GM08714 (cell line): ENCODE measurements around the gene AIFM3.
"Not testable (repeated sequence)": the region's sequence is repeated elsewhere in the genome, so short reads cannot be mapped to it uniquely, and the experiment has no call there.

Experiments used
- H3K4me3 ChIP-seq: fragments of 200-500 bp; sonication (Bioruptor generic); 2 replicates; pipeline ENCODE4 v1.5.1; 2014; ENCODE audit warnings: mild to moderate bottlenecking, low read length, inconsistent platforms
- ZNF274 ChIP-seq: IDR thresholded peaks from 2 replicates; pipeline ENCODE4 v1.6.1; 2012; ENCODE audit warnings: mild to moderate bottlenecking, low read depth, low read length

Gene AIFM3, protein sequence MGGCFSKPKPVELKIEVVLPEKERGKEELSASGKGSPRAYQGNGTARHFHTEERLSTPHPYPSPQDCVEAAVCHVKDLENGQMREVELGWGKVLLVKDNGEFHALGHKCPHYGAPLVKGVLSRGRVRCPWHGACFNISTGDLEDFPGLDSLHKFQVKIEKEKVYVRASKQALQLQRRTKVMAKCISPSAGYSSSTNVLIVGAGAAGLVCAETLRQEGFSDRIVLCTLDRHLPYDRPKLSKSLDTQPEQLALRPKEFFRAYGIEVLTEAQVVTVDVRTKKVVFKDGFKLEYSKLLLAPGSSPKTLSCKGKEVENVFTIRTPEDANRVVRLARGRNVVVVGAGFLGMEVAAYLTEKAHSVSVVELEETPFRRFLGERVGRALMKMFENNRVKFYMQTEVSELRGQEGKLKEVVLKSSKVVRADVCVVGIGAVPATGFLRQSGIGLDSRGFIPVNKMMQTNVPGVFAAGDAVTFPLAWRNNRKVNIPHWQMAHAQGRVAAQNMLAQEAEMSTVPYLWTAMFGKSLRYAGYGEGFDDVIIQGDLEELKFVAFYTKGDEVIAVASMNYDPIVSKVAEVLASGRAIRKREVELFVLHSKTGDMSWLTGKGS

GRCh38 chr22:20966883-20967696, at the start of gene AIFM3:
Gene AIFM3, plus strand, starts transcription at chr22:20967255. Its CDS starts 690 bp downstream, at chr22:20967945.
- no peak for TF ChIP-seq ZNF274
- H3K4me3 ChIP-seq = no peak within 1 kb of the TSS

DNA sequence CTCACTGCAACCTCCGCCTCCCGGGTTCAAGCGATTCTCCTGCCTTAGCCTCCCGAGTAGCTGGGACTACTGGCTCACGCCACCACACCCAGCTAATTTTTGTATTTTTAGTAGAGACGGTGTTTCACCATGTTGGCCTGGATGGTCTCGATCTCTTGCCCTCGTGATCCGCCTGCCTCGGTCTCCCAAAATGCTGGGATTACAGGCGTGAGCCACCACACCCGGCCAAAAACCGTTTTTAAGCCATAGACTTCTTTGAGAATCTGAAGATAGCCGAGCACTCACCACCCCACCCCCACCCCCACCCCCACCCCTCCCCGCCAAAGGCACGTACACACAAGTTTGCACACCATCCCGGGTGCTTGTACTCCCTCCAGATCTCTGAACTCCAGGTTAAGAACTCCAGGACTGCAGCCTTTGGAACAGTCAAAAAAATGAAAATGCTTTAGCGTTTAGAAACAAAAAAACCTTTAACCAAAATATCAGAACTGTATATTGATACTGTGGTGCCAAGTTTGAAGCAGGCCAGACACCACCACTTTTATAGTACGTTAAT, 48.3 kb upstream of the AIFM3 start:
- H3K4me3 ChIP-seq = peak overlapping the region; percentile 82
- no peak for TF ChIP-seq ZNF274

GRCh38 chr22:20919718-20920117, 47.3 kb upstream of the AIFM3 start:
- TF ChIP-seq ZNF274 = no peak
- peak overlapping the region; percentile 82 for H3K4me3 ChIP-seq

GRCh38 chr22:20920881-20921203, 46.2 kb upstream of the AIFM3 start:
- H3K4me3 ChIP-seq = peak overlapping the region; percentile 82
- TF ChIP-seq ZNF274 = no peak

DNA sequence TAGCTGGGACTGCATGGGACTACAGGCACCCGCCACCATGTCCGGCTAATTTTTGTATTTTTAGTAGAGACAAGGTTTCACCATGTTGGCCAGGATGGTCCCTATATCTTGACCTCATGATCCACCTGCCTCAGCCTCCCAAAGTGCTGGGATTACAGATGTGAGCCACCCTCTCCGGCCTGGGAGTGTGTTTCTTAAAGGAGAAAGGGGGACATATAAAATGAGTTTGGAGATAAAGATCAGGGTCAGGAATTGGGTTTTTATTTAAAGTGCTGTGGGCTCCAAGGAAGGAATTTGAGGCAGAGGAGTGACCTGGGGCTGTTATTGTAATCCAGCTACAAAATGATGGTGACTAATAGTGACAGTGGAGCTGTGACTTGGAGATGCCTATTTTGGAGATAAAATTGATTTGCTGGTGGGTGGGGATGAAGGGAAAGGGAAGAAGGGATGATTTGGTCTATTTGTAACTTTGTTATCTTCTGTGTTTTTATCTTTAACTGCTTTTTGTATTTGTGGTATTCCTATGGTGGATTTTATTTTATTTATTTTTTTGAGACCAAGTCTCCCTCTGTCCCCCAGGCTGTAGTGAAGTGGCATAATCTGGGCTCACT, 44.8 kb upstream of the AIFM3 start:
- no peak overlapping the region for H3K4me3 ChIP-seq
- no peak for TF ChIP-seq ZNF274

- TF ChIP-seq ZNF274 = no peak
Observed at GRCh38 chr22:20926243-20926642, 40.8 kb upstream of the AIFM3 start.

DNA sequence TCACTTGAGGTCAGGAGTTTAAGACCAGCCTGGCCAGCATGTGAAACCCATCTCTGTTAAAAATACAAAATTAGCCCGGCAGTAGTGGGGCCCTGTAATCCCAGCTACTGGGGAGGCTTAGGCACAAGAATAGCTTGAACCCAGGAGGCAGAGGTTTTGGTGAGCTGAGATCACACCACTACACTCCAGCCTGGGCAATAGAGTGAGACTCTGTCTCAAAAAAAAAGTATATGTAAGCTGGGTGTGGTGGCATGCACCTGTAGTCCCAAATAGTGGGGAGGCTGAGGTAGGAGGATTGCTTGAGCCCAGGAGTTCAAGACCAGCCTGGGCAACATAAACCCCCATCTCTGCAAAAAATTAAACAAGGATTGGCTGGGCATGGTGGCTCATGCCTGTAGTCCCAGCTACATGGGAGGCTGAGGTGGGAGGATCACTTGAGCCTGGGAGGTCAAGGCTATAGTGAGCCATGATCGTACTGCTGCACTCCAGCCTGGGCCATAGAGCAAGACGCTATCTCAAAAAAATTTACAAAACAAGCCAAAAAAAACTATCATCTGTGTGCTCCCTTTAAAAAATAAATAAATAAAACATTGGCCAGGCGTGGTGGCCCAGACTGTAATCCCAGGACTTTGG, 39.0 kb upstream of the AIFM3 start:
- H3K4me3 ChIP-seq = no peak overlapping the region
- TF ChIP-seq ZNF274 = no peak

More at GRCh38 chr22:20926243-20926642, 40.8 kb upstream of the AIFM3 start:
- no peak overlapping the region for H3K4me3 ChIP-seq

DNA sequence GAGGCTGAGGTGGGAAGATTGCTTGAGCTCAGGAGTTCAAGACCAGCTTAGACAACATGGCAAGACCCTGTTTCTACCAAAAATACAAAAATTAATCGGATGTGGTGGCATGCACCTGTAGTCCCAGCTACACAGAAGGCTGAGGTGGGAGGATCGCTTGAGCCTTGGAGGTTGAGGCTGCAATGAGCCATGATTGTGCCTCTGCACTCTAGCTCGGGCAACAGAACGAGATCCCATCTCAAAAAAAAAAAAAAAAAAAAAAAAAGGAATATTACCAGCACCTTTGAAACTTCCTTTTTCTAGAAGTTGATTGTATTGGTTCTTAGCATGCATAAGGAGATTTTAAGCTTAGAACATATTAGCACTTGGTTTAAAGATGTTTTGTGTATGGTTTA, 38.5 kb upstream of the AIFM3 start:
- no peak for TF ChIP-seq ZNF274

GRCh38 chr22:20930004-20930403, 37.1 kb upstream of the AIFM3 start:
- no peak for TF ChIP-seq ZNF274
- no peak overlapping the region for H3K4me3 ChIP-seq

More for the DNA sequence above, 38.5 kb upstream of the AIFM3 start:
- H3K4me3 ChIP-seq = no peak overlapping the region

- H3K4me3 ChIP-seq = not testable (repeated sequence)
Observed at GRCh38 chr22:20930435-20930834, 36.6 kb upstream of the AIFM3 start.

DNA sequence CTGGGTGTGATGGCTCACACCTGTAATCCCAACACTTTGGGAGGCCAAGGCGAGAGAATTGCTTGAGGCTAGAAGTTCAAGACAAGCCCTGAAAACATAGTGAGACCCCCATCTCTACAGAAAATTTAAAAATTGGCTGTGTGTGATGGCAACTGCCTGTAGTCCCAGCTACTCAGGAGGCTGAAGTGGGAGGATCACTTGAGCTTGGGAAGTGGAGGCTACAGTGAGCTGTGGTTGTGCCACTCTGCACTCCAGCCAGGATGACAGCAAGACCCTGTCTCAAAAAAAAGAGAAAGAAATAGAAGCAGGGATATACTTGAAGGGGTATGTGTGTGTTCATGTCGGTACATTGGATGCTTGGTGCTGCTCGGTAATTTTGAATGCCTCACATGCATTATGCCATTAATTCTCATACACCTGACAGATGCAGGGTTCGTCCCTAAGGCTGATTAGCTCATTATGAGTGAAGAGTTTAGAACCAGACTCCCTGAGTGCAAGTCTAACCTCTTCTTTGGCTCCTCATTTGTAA, 35.9 kb upstream of the AIFM3 start:
- no peak overlapping the region for H3K4me3 ChIP-seq
- TF ChIP-seq ZNF274 = no peak

- H3K4me3 ChIP-seq = no peak overlapping the region
- TF ChIP-seq ZNF274 = no peak
Observed at GRCh38 chr22:20933910-20934309, 33.1 kb upstream of the AIFM3 start.

GRCh38 chr22:20935049-20935448, 32.0 kb upstream of the AIFM3 start:
- not testable (repeated sequence) for H3K4me3 ChIP-seq

DNA sequence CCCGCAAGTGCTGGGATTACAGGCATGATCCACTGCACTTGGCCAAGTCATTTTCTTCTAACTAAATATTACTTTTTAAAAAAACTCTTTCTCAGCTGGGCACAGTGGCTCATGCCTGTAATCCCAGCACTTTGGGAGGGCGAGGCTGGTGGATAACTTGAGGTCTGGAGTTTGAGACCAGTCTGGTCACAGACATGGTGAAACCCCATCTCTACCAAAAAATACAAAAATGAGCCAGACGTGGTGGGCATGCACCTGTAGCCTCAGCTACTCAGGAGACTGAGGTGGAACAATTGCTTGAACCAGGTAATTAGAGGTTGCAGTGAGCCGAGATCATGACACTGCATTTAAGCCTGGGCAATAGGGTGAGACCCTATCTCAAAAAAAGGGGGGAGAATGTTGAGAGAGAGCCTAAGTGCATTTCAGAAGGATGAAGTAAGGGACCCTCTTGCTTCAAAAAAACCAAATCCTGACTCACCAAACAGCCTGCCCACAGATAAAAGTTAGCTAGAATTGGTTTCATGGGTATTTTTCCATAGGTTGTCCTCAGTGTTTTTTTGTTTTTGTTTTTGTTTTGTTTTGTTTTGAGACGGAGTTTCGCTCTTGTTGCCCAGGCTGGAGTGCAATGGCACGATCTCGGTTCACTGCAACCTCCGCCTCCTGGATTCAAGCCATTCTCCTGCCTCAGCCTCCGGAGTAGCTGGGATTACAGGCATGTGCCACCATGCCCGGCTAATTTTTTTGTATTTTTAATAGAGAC, 31.1 kb upstream of the AIFM3 start:
- H3K4me3 ChIP-seq = not testable (repeated sequence)
